Uterus (tissue), 2 donors: ENCODE results near the gene RPLP1.

Source experiments
- POLR2A ChIP-seq, 2 donors: fragments of 450-650 bp; IDR thresholded peaks; one replicate each; pipeline ENCODE4 v1.6.1; 2016; ENCODE audit warnings: antibody characterized with exemption in 2 of 2, mild to moderate bottlenecking in 1 of 2, moderate library complexity in 1 of 2
- TF ChIP-seq, protein P1 (sequence below), 4 experiments: fragments of 200-600 bp in 2 of 4; fragments of 450-650 bp in 2 of 4; sonication (generic) in 2 of 4; IDR thresholded peaks; one replicate each; pipeline ENCODE4 v1.5.1; 2016 to 2019; ENCODE audit warnings: antibody characterized with exemption in 4 of 4, mild to moderate bottlenecking in 2 of 4, moderate library complexity in 1 of 4

DNA sequence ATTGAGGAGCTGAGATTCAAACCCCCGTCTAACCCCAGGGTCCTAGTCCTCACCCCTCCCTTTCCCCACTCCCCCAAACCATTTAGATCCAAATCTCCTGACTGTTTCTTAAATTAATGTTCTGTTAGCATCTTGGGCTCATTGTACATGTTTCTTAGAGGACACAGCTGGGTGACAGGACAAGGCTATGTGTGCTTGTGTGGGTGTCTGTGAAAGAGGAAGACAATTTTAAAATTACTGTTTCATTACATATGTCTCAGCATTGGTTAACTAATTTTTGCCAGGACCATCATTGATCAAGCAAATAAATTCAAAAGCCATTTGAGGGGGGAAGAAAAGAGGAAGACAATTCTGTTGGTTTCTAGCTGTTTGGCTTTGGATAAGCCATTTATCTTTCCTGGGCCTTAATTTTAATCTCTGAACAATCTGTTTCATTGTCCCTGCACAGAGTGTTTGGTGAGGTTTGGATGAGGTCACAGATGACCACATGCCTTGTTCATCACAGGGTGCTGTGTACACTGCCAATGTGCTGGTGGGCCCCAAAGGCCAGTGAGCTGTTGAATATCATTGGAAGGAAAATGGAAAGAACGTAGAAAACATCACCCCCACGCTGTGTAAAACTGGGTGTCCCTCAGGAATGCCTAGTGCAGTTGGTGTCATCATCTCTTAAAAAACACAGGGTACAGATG lies 51.9 kb downstream of the RPLP1 start:
- TF ChIP-seq, protein P1, sequence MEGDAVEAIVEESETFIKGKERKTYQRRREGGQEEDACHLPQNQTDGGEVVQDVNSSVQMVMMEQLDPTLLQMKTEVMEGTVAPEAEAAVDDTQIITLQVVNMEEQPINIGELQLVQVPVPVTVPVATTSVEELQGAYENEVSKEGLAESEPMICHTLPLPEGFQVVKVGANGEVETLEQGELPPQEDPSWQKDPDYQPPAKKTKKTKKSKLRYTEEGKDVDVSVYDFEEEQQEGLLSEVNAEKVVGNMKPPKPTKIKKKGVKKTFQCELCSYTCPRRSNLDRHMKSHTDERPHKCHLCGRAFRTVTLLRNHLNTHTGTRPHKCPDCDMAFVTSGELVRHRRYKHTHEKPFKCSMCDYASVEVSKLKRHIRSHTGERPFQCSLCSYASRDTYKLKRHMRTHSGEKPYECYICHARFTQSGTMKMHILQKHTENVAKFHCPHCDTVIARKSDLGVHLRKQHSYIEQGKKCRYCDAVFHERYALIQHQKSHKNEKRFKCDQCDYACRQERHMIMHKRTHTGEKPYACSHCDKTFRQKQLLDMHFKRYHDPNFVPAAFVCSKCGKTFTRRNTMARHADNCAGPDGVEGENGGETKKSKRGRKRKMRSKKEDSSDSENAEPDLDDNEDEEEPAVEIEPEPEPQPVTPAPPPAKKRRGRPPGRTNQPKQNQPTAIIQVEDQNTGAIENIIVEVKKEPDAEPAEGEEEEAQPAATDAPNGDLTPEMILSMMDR (IDR thresholded peaks at IDR 0.05) = no peak
- TF ChIP-seq POLR2A (IDR thresholded peaks at IDR 0.05) = no peak
